Adipocyte (in vitro differentiated cells): ENCODE results near the gene GAPDH.
"Not testable (repeated sequence)": the region's sequence is repeated elsewhere in the genome, so short reads cannot be mapped to it uniquely, and the experiment has no call there.

Experiments used
- DNase-seq: peaks from one replicate; pipeline ENCODE4 v3.0.0-alpha.2; 2015; ENCODE audit warnings: low read depth
- H3K27me3 ChIP-seq: replicated peaks from 2 replicates; pipeline ENCODE4 v1.7.0; 2013; ENCODE audit warnings: mild to moderate bottlenecking, low read length, moderate library complexity; ENCODE audit not compliant: control insufficient read depth, insufficient read depth
- H3K36me3 ChIP-seq: 2 replicates; pipeline ENCODE4 v1.7.0; 2013; ENCODE audit warnings: low read length, mild to moderate bottlenecking, moderate library complexity; ENCODE audit not compliant: control insufficient read depth, insufficient read depth, severe bottlenecking
- H3K4me1 ChIP-seq: 2 replicates; pipeline ENCODE4 v1.7.0; 2013; ENCODE audit warnings: mild to moderate bottlenecking, low read length, moderate library complexity; ENCODE audit not compliant: control insufficient read depth, insufficient read depth
- H3K4me3 ChIP-seq: 2 replicates; pipeline ENCODE4 v1.7.0; 2013; ENCODE audit warnings: mild to moderate bottlenecking, low read length, moderate library complexity
- H3K9ac ChIP-seq: 2 replicates; pipeline ENCODE4 v1.7.0; 2013; ENCODE audit warnings: mild to moderate bottlenecking, low read length, moderate library complexity
- H3K9me3 ChIP-seq: 2 replicates; pipeline ENCODE4 v1.7.0; 2013; ENCODE audit warnings: mild to moderate bottlenecking, low read length, moderate library complexity; ENCODE audit not compliant: control insufficient read depth

GAPDH gene

DNA sequence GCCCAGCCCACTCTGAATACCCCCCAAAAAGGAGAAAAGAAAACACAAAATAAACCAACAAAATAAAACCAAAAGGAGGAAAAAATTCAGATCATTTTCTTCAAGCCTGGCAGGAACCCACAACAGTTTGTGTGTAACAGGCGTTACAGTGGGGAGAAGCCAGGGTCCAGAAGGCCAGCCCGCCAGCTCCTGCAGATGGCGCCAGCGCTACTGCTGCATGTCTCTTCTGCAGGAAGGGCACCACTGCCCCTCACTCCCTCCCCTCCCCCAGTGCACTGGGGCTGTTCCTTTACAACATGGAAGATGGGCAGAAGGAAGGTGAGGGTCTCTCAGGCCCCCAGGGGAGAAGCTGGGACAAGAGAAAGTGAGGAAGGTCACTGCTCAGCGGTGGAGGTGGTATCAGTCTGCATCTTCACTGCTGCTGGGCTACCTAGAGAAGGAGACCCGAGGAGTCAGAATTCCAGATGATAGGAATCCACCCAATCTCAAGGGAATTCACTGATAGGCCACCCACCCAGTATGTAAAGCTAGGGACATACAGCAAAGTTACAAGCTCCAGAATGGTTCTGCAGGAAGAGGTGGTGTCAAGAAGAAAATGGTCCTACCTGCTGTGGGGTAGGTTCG, 36.1 kb downstream of the GAPDH start:
- no peak overlapping the region for H3K4me3 ChIP-seq
- H3K4me1 ChIP-seq: peaks cover 15% of the 10 kb centered on the region
- H3K9ac ChIP-seq: no peak overlapping the region
- DNase-seq: peak; percentile 41
- H3K9me3 ChIP-seq: no peaks in the 10 kb centered on the region
- peaks cover 77% of the 10 kb centered on the region for H3K36me3 ChIP-seq
- no peaks in the 10 kb centered on the region for H3K27me3 ChIP-seq

DNA sequence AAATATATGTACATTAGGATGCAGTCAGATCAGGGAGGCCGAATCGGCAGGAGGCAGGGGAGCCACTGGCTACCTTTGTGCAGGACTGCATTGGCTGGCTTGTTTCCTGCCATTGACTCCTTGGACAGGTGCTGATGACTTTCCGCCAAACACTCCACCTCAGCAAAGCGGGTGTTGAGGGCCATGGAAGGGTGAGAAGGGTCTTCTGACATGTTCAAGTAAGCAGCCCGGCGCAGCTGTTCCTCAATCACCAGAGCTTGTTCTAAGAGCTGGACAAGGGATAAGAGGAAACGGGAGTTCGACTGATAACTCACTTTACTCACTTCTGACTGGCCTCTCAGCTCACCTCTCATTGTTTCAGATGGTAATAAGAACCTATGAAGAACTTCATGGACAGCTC, 38.7 kb downstream of the GAPDH start:
- H3K36me3 ChIP-seq: peaks cover 89% of the 10 kb centered on the region
- H3K9ac ChIP-seq: no peak overlapping the region
- no peak overlapping the region for H3K4me3 ChIP-seq
- no peak for DNase-seq
- H3K27me3 ChIP-seq: no peaks in the 10 kb centered on the region
- no peaks in the 10 kb centered on the region for H3K9me3 ChIP-seq
- no peaks in the 10 kb centered on the region for H3K4me1 ChIP-seq

DNA sequence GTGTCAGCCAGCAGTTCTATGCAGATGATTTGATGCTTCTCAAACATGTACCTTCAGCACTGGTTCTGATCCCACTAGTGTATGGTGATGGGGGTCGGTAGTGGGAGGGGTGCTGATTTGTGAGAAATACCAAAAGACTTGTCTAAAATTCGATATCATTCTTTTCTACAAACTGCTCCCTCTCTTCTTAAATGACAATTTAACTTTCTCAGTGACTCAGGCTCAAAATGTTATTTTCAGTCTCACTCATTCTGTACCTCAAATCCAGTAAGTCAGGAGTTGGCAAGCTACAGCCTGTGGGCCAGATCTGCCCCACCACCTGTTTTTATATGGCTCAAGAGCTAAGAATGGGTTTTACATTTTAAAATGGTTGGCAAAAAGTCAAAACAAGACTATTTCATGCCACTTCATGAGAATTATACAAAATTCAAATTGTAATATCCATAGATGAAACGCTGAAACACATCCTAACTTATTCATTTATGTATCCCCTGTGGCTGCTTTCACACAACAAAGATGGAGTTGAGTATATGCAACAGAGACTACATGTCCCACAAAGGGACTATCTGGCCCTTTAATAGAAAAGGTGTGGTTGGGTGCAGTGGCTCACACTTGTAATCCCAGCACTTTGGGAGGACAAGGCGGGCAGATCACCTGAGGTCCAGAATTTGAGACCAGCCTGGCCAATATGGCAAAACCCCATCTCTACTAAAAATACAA, 40.4 kb downstream of the GAPDH start:
- Histone ChIP-seq H3K9me3 (no peaks in the 10 kb centered on the region), H3K4me1 (no peaks in the 10 kb centered on the region), H3K36me3 (peaks cover 94% of the 10 kb centered on the region)

DNA sequence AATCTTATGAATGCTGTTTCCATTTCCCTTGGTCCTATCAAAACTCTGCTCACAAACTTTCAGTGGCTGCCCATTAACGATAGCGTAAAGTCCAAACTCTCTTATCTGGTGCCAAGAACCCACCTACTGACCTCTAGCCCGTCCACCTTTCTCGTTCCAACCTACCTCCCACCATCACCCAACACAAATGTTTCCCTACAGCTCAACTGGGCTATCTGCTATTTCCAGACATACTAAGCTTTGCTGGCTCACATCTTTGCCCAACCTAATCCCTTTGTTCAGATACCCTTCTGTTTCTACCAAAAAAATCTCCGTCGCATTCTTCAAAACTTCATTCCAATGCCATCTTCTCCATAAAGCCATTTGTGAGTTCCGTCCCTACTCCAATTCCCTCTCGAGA, 41.3 kb downstream of the GAPDH start:
- no peaks in the 10 kb centered on the region for H3K4me1 ChIP-seq
- no peaks in the 10 kb centered on the region for H3K27me3 ChIP-seq
- H3K9me3 ChIP-seq: no peaks in the 10 kb centered on the region
- peaks cover 92% of the 10 kb centered on the region for H3K36me3 ChIP-seq
- H3K4me3 ChIP-seq: no peak overlapping the region
- no peak overlapping the region for H3K9ac ChIP-seq
- DNase-seq: no peak

More for the DNA sequence above, 40.4 kb downstream of the GAPDH start:
- Histone ChIP-seq H3K27me3 (no peaks in the 10 kb centered on the region), H3K4me3 (no peak overlapping the region), H3K9ac (no peak overlapping the region)
- DNase-seq: no peak

DNA sequence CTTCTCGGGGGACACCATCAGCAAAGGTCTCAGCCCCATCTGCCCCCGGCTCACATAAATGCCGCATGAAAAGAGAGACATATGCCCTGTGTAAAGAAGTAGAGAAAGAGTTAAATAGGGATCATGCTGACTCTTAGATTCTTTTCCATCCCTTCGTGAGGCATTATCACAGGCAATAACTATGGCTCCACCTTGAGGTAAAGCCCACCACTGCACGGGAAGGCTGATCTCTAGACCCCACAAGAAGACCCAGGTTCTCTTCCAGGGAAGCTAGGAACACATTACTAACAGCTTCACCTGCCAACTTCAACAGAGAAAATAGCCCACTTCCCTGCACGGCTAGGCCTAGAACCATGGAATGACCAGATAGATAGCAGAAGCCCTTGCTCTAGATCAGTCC, 47.9 kb downstream of the GAPDH start:
- no peaks in the 10 kb centered on the region for H3K4me1 ChIP-seq
- DNase-seq: no peak
- no peaks in the 10 kb centered on the region for H3K27me3 ChIP-seq
- H3K9me3 ChIP-seq: no peaks in the 10 kb centered on the region
- H3K9ac ChIP-seq: no peak overlapping the region
- H3K4me3 ChIP-seq: no peak overlapping the region
- H3K36me3 ChIP-seq: peaks cover 88% of the 10 kb centered on the region

DNA sequence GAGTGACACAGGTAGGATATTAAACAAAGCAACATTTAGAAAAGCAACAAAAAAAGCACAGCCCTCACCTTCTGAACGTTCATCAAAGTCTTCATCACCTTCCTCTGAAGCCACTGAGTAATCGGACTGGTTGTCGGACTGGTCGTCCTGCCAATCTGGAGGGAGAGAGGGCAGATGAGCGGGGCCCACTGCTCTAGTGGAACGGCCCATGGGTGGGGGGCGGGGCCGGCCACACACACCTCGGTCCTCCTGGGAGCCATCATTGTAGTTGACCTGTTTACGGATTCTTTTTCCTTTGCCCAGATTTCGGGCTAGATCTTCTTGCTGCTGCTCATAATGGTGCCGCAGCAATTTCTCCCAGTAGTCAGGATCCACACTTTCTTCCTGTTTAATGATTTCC, 48.6 kb downstream of the GAPDH start:
- Histone ChIP-seq H3K9ac (no peak overlapping the region), H3K27me3 (no peaks in the 10 kb centered on the region), H3K36me3 (peaks cover 88% of the 10 kb centered on the region)

DNA sequence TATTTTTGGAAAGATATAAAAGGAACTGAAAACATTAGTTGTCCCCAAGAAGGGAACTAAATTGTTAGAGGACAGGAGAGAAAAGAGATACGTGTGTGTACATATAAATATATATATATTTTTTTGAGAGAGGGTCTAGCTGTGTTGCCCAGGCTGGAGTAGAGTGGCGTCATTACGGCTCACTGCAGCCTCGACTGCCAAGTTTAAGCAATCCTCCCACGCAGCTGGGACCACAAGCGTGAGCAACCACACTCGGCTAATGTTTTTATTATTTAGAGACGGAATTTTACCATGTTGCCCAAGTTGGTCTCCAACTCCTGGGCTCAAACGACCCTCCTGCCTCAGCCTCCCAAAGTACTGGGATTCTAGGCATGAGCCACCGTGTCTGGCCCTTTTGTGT, 50.0 kb downstream of the GAPDH start:
- no peaks in the 10 kb centered on the region for H3K27me3 ChIP-seq
- H3K4me1 ChIP-seq: no peaks in the 10 kb centered on the region
- no peaks in the 10 kb centered on the region for H3K9me3 ChIP-seq
- no peak overlapping the region for H3K9ac ChIP-seq
- peaks cover 88% of the 10 kb centered on the region for H3K36me3 ChIP-seq
- H3K4me3 ChIP-seq: no peak overlapping the region
- no peak for DNase-seq

More for the DNA sequence above, 48.6 kb downstream of the GAPDH start:
- Histone ChIP-seq H3K4me3 (no peak overlapping the region), H3K9me3 (no peaks in the 10 kb centered on the region), H3K4me1 (no peaks in the 10 kb centered on the region)
- DNase-seq: no peak

DNA sequence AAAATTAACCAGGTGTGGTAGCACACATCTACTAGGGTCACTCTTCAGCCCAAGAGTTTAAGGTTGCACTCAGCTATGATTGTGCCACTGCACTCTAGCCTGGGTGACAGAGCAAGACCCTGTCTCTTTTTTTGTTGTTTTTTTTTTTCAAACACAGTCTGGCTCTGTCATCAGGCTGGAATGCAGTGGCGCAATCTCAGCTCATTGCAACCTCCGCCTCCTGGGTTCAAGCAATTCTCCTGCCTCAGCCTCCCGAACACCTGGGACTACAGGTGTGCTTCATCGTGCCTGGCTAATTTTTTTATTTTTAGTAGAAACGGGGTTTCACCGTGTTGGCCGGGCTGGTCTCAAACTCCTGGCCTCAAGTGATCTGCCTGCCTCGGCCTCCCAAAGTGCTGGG, 52.3 kb downstream of the GAPDH start:
- H3K36me3 ChIP-seq: peaks cover 93% of the 10 kb centered on the region
- H3K4me3 ChIP-seq: not testable (repeated sequence)

More for the DNA sequence above, 52.3 kb downstream of the GAPDH start:
- not testable (repeated sequence) for H3K9me3 ChIP-seq, H3K9ac ChIP-seq, H3K27me3 ChIP-seq, H3K4me1 ChIP-seq, DNase-seq
